ENCODE measurements around the gene ZBTB16.

The ZBTB16 gene

GRCh38 chr11:114250993-114251814, 191.7 kb downstream of the ZBTB16 start:
- H3K4me3 ChIP-seq, result no peak overlapping the region
- no peaks in the 10 kb centered on the region for H3K9me3 ChIP-seq (ENCODE audit: low read depth, low read length)
- H3K27ac ChIP-seq, result no peak overlapping the region
- TF ChIP-seq POLR2AphosphoS5 (IDR thresholded peaks at IDR 0.05; ENCODE audit: borderline replicate concordance, low read depth, low read length) (no peak), EZH2 (IDR thresholded peaks at IDR 0.05) (no peak), FOXP2 (optimal IDR thresholded peaks at IDR 0.05; ENCODE audit: control extremely low read depth, extremely low read length, insufficient read depth) (no peak)
- no peaks in the 10 kb centered on the region for H3K36me3 ChIP-seq (ENCODE audit: insufficient read depth, low read length)
- DNase-seq (ENCODE audit: low read depth, low spot score), result no peak
- H3K9ac ChIP-seq (ENCODE audit: insufficient read length), result no peak overlapping the region

GRCh38 chr11:114251815-114252337, 192.4 kb downstream of the ZBTB16 start:
- Histone ChIP-seq H3K4me3 (no peak overlapping the region), H3K9ac (ENCODE audit: insufficient read length) (no peak overlapping the region), H3K9me3 (ENCODE audit: low read depth, low read length) (no peaks in the 10 kb centered on the region), H3K36me3 (ENCODE audit: insufficient read depth, low read length) (no peaks in the 10 kb centered on the region), H3K27ac (no peak overlapping the region)
- no peak for DNase-seq (ENCODE audit: low read depth, low spot score)
- no peak for TF ChIP-seq EZH2 (IDR thresholded peaks at IDR 0.05)
- no peak for TF ChIP-seq FOXP2 (optimal IDR thresholded peaks at IDR 0.05; ENCODE audit: control extremely low read depth, extremely low read length, insufficient read depth)
- no peak for TF ChIP-seq POLR2AphosphoS5 (IDR thresholded peaks at IDR 0.05; ENCODE audit: borderline replicate concordance, low read depth, low read length)

DNA sequence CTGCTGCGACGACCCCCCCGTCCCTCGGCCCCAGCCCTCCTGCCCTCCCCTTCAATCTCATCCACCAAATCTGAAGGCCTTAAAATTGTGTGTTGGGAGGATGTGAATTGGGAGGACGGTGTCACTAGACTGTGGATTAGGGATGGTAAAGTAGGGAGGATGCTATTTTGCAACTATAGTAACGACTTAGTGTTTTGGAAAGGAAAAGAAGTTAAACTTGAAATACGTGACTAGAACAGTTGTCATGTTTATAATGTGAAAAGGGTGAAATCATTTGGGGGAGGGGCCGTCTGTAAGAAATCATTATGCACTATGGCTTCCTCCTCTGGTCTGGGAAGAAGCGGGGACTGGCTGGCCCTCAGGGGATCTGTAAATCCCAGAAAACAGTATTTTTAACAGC, 193.3 kb downstream of the ZBTB16 start:
- Histone ChIP-seq H3K9me3 (ENCODE audit: low read depth, low read length) (no peaks in the 10 kb centered on the region), H3K36me3 (ENCODE audit: insufficient read depth, low read length) (no peaks in the 10 kb centered on the region), H3K9ac (ENCODE audit: insufficient read length) (no peak overlapping the region), H3K4me3 (no peak overlapping the region), H3K27ac (no peak overlapping the region)
- TF ChIP-seq POLR2AphosphoS5 (IDR thresholded peaks at IDR 0.05; ENCODE audit: borderline replicate concordance, low read depth, low read length), result no peak
- DNase-seq (ENCODE audit: low read depth, low spot score), result no peak

DNA sequence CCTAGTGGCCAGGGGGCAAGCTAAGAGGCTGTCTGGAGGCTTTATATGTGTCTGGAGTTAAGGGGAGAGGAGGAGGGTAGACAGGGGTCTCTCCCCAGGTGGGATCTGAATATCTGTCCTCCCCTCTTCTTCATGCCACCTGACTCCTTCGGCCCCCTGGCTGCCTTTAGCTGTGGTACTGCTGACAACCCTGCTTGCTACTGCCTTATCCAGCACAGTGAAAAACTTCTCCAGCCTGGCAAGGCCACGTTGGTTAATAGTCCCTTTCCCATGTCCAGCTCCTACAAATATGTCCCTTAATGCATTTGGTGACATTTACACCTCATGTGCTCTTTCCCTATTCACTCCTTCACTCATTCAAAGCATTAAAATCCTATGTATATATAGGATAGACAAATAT, 194.3 kb downstream of the ZBTB16 start:
- H3K36me3 ChIP-seq (ENCODE audit: insufficient read depth, low read length), result no peaks in the 10 kb centered on the region
- no peak for TF ChIP-seq FOXP2 (optimal IDR thresholded peaks at IDR 0.05; ENCODE audit: control extremely low read depth, extremely low read length, insufficient read depth)
- TF ChIP-seq EZH2 (IDR thresholded peaks at IDR 0.05), result no peak
- no peak for TF ChIP-seq POLR2AphosphoS5 (IDR thresholded peaks at IDR 0.05; ENCODE audit: borderline replicate concordance, low read depth, low read length)
- no peak for DNase-seq (ENCODE audit: low read depth, low spot score)
- H3K27ac ChIP-seq, result no peak overlapping the region
- H3K9ac ChIP-seq (ENCODE audit: insufficient read length), result no peak overlapping the region
- no peak overlapping the region for H3K4me3 ChIP-seq
- no peaks in the 10 kb centered on the region for H3K9me3 ChIP-seq (ENCODE audit: low read depth, low read length)

GRCh38 chr11:114254571-114255146, 195.1 kb downstream of the ZBTB16 start:
- H3K9ac ChIP-seq (ENCODE audit: insufficient read length), result no peak overlapping the region
- H3K9me3 ChIP-seq (ENCODE audit: low read depth, low read length), result no peaks in the 10 kb centered on the region
- no peak overlapping the region for H3K27ac ChIP-seq
- no peaks in the 10 kb centered on the region for H3K36me3 ChIP-seq (ENCODE audit: insufficient read depth, low read length)
- no peak overlapping the region for H3K4me3 ChIP-seq
- TF ChIP-seq FOXP2 (optimal IDR thresholded peaks at IDR 0.05; ENCODE audit: control extremely low read depth, extremely low read length, insufficient read depth) (no peak), POLR2AphosphoS5 (IDR thresholded peaks at IDR 0.05; ENCODE audit: borderline replicate concordance, low read depth, low read length) (no peak), EZH2 (IDR thresholded peaks at IDR 0.05) (no peak)
- DNase-seq (ENCODE audit: low read depth, low spot score), result no peak

GRCh38 chr11:114255289-114255688, 195.8 kb downstream of the ZBTB16 start:
- H3K36me3 ChIP-seq (ENCODE audit: insufficient read depth, low read length), result no peaks in the 10 kb centered on the region
- H3K27ac ChIP-seq, result no peak overlapping the region
- H3K4me3 ChIP-seq, result no peak overlapping the region
- no peak for DNase-seq (ENCODE audit: low read depth, low spot score)
- H3K9ac ChIP-seq (ENCODE audit: insufficient read length), result no peak overlapping the region
- H3K9me3 ChIP-seq (ENCODE audit: low read depth, low read length), result no peaks in the 10 kb centered on the region
- TF ChIP-seq FOXP2 (optimal IDR thresholded peaks at IDR 0.05; ENCODE audit: control extremely low read depth, extremely low read length, insufficient read depth) (no peak), EZH2 (IDR thresholded peaks at IDR 0.05) (no peak), POLR2AphosphoS5 (IDR thresholded peaks at IDR 0.05; ENCODE audit: borderline replicate concordance, low read depth, low read length) (no peak)

GRCh38 chr11:114256176-114256966, 196.9 kb downstream of the ZBTB16 start:
- no peak overlapping the region for H3K27ac ChIP-seq
- no peak overlapping the region for H3K4me3 ChIP-seq
- TF ChIP-seq FOXP2 (optimal IDR thresholded peaks at IDR 0.05; ENCODE audit: control extremely low read depth, extremely low read length, insufficient read depth) (no peak), EZH2 (IDR thresholded peaks at IDR 0.05) (no peak), POLR2AphosphoS5 (IDR thresholded peaks at IDR 0.05; ENCODE audit: borderline replicate concordance, low read depth, low read length) (no peak)
- no peak overlapping the region for H3K9ac ChIP-seq (ENCODE audit: insufficient read length)
- H3K9me3 ChIP-seq (ENCODE audit: low read depth, low read length), result no peaks in the 10 kb centered on the region
- no peak for DNase-seq (ENCODE audit: low read depth, low spot score)
- no peaks in the 10 kb centered on the region for H3K36me3 ChIP-seq (ENCODE audit: insufficient read depth, low read length)

GRCh38 chr11:114256967-114257286, 197.4 kb downstream of the ZBTB16 start:
- no peak overlapping the region for H3K27ac ChIP-seq
- DNase-seq (ENCODE audit: low read depth, low spot score), result no peak
- no peak for TF ChIP-seq FOXP2 (optimal IDR thresholded peaks at IDR 0.05; ENCODE audit: control extremely low read depth, extremely low read length, insufficient read depth)
- no peak for TF ChIP-seq EZH2 (IDR thresholded peaks at IDR 0.05)
- no peak for TF ChIP-seq POLR2AphosphoS5 (IDR thresholded peaks at IDR 0.05; ENCODE audit: borderline replicate concordance, low read depth, low read length)

More at GRCh38 chr11:114256967-114257286, 197.4 kb downstream of the ZBTB16 start:
- Histone ChIP-seq H3K9ac (ENCODE audit: insufficient read length) (no peak overlapping the region), H3K36me3 (ENCODE audit: insufficient read depth, low read length) (no peaks in the 10 kb centered on the region), H3K9me3 (ENCODE audit: low read depth, low read length) (no peaks in the 10 kb centered on the region), H3K4me3 (no peak overlapping the region)
